ENCODE measurements around the gene STPG3.

DNA sequence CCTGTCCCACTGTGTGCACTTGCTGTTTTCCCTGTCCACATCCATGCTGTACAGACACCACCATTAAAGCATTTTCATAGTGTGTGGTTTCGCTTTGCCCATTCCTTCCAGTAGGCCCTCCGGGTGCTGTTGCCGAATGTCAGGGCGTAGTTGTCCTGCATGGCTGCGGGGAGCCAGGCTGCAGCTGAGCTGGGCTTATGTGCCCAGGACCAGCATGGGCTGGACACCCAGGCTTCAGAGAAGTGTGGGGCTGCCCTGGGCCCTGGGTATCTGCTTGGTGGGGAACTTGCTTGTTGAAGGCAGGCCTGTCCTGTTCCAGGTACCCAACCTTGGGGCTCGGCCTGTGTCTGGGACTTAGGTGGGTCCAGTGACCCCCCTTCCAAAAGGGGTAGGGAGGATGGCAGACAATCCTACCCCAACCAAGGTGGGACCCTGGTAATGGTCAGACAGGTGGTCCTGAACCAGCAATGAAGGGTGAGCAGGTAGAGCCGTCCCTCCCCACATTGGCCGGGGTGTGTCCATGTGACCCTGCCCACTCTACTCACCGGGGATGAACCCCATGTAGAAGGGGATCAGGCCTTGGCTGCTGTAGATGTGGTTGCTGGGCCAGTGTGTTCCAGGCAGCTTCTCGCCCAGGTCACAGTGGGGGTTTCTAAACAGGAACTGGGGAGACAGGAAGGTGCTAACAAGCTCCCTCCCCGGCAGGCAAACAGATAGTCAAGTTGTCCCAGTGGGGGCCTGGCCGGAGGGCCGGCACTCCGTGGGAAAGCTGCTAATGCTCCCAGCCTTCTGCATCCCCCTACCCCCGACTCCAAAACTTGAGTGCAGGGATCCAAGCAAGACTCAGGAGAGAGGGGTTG is 7.2 kb upstream of the STPG3 start:
- TF ChIP-seq EP300 (IDR thresholded peaks at IDR 0.05) (no peak), CTCF (IDR thresholded peaks at IDR 0.05) (no peak), POLR2AphosphoS5 (IDR thresholded peaks at IDR 0.05) (no peak), POLR2A (IDR thresholded peaks at IDR 0.05) (peak in 1 of 2 donors; percentile 4)
